HG02973 (cell line): ENCODE measurements around the gene ADRM1.
A peak's percentile ranks its signal among the peaks of the same experiment; 100 is the strongest.

Experiments
- ATAC-seq: cut with Tn5 transposase; IDR thresholded peaks from one replicate; pipeline ENCODE4 v1.9.1; 2021; ENCODE audit warnings: moderate library complexity; ENCODE audit not compliant: unreplicated experiment

The ADRM1 gene

GRCh38 chr20:62334881-62335280, 32.1 kb downstream of the ADRM1 start:
- ATAC-seq: no peak

GRCh38 chr20:62335532-62335931, 32.7 kb downstream of the ADRM1 start:
- ATAC-seq: no peak

- no peak for ATAC-seq
Observed at GRCh38 chr20:62336329-62336728, 33.5 kb downstream of the ADRM1 start.

GRCh38 chr20:62336775-62337557, 34.2 kb downstream of the ADRM1 start:
- no peak for ATAC-seq

- ATAC-seq: no peak
Observed at GRCh38 chr20:62337558-62338293, 34.9 kb downstream of the ADRM1 start.

GRCh38 chr20:62338294-62338620, 35.5 kb downstream of the ADRM1 start:
- no peak for ATAC-seq

GRCh38 chr20:62339647-62340062, 36.9 kb downstream of the ADRM1 start:
- ATAC-seq: peak; percentile 71

GRCh38 chr20:62342910-62343309, 40.1 kb downstream of the ADRM1 start:
- no peak for ATAC-seq

- ATAC-seq: no peak
Observed at GRCh38 chr20:62344092-62344491, 41.3 kb downstream of the ADRM1 start.

GRCh38 chr20:62344782-62345181, 42.0 kb downstream of the ADRM1 start:
- no peak for ATAC-seq

- no peak for ATAC-seq
Observed at GRCh38 chr20:62345681-62346370, 43.0 kb downstream of the ADRM1 start.

GRCh38 chr20:62346398-62347150, 43.8 kb downstream of the ADRM1 start:
- ATAC-seq: no peak

- no peak for ATAC-seq
Observed at GRCh38 chr20:62347151-62347404, 44.3 kb downstream of the ADRM1 start.

GRCh38 chr20:62347445-62347844, 44.6 kb downstream of the ADRM1 start:
- no peak for ATAC-seq

- no peak for ATAC-seq
Observed at GRCh38 chr20:62348604-62349003, 45.8 kb downstream of the ADRM1 start.

- ATAC-seq: no peak
Observed at GRCh38 chr20:62349556-62350097, 46.8 kb downstream of the ADRM1 start.

GRCh38 chr20:62350098-62350628, 47.4 kb downstream of the ADRM1 start:
- no peak for ATAC-seq

GRCh38 chr20:62350629-62351422, 48.0 kb downstream of the ADRM1 start:
- no peak for ATAC-seq

- ATAC-seq: no peak
Observed at GRCh38 chr20:62351469-62352401, 48.9 kb downstream of the ADRM1 start.
